RKO (cell line): ENCODE results near the gene HOXA1.

Source experiments
- DNase-seq: peaks from one replicate; pipeline ENCODE4 v3.0.0-alpha.2; 2016; ENCODE audit warnings: low spot score

The HOXA1 gene

GRCh38 chr7:27116962-27117886 is 21.4 kb upstream of the HOXA1 start:
- no peak for DNase-seq

GRCh38 chr7:27116031-27116961 is 20.5 kb upstream of the HOXA1 start:
- no peak for DNase-seq

- DNase-seq: peak; percentile 82
These were observed 19.6 kb upstream of the HOXA1 start for GRCh38 chr7:27115221-27116026.

- DNase-seq: no peak
These were observed 19.1 kb upstream of the HOXA1 start for GRCh38 chr7:27114881-27115220.

- DNase-seq: no peak
These were observed 18.4 kb upstream of the HOXA1 start for GRCh38 chr7:27113991-27114769.

- DNase-seq: no peak
These were observed 17.5 kb upstream of the HOXA1 start for GRCh38 chr7:27112955-27113949.

- DNase-seq: no peak
These were observed 16.6 kb upstream of the HOXA1 start for GRCh38 chr7:27112361-27112760.

- no peak for DNase-seq
These were observed 16.0 kb upstream of the HOXA1 start for GRCh38 chr7:27111751-27112277.

- DNase-seq: no peak
These were observed 15.4 kb upstream of the HOXA1 start for GRCh38 chr7:27111042-27111750.

GRCh38 chr7:27110186-27111031 is 14.6 kb upstream of the HOXA1 start:
- DNase-seq: no peak

- no peak for DNase-seq
These were observed 13.8 kb upstream of the HOXA1 start for GRCh38 chr7:27109466-27110185.

GRCh38 chr7:27108390-27109127 is 12.8 kb upstream of the HOXA1 start:
- no peak for DNase-seq

GRCh38 chr7:27107391-27108381 is 11.9 kb upstream of the HOXA1 start:
- no peak for DNase-seq

- DNase-seq: no peak
These were observed 11.1 kb upstream of the HOXA1 start for GRCh38 chr7:27106901-27107240.

- no peak for DNase-seq
These were observed 10.5 kb upstream of the HOXA1 start for GRCh38 chr7:27106181-27106900.
